C4-2B (cell line): Measurements from ENCODE around the gene TBC1D13.
A peak's percentile ranks its signal among the peaks of the same experiment; 100 is the strongest.

ENCODE experiments used
- H3K27ac ChIP-seq: fragments of 450-650 bp; 2 replicates; pipeline ENCODE4 v1.5.1; 2017
- CTCF ChIP-seq: fragments of 450-650 bp; conservative IDR thresholded peaks from 2 replicates; pipeline ENCODE4 v1.5.1; 2017; ENCODE audit warnings: mild to moderate bottlenecking
- ZFX ChIP-seq: fragments of 450-650 bp; IDR thresholded peaks from 2 replicates; pipeline ENCODE4 v1.6.1; 2017

TBC1D13 gene

DNA sequence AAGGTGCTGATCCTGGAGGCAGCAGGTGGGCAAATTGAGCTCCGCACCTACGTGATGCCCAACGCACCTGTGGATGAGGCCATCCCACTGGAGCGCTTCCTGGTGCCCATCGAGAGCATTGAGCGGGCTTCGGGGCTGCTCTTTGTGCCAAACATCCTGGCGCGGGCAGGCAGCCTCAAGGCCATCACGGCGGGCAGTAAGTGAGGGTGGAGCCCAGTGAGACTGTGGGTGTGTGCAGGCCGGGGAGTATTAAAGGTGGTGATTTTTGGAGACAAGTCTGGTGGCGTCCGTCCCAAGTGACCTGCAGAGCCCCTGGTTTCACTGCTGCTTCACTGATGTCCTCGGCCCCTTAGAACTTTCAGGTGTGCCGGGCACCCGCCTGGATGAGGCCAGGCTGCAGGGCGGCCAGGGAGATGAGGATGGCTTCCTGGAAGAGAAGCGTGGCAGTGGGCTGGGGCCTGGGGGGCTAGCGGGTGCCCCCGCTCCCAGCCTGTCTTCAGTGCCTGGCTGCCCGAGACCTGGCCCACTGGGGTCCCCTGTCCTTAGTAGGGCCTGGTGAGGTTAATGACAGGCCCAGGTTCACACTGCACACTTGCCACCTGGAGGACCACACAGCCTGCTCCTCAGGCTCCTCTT lies 35.5 kb downstream of the TBC1D13 start:
- no peak for TF ChIP-seq CTCF
- no peak for TF ChIP-seq ZFX
- H3K27ac ChIP-seq, result no peak overlapping the region

DNA sequence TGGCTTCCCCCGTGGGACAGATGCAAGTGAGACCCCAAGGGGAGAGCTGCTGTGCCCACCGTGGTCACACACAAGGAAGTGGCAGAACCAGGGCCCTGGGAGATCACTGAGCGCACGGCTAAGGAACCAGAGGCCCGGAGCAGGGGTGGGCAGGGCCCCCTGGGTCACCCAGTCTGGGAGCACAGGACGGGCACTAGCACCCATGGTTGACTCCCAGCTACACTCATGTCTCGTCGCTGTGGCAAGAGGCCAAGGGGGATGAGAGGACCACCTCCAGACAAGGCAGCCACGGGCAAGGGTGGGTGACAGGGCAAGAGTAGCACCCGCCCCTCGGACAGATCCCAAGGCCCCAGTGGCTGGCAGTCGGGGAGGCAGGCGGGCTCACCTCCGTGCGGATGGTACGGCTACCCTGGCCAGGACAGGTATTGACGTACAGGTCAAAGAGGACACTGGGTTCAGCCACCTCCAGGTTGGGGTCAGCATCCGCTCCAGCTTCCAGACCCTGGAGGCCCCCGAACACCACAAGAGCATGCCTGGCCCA lies 36.4 kb downstream of the TBC1D13 start:
- no peak overlapping the region for H3K27ac ChIP-seq
- no peak for TF ChIP-seq CTCF
- TF ChIP-seq ZFX, result no peak

- no peak overlapping the region for H3K27ac ChIP-seq
- TF ChIP-seq CTCF (no peak), ZFX (no peak)
Measured at GRCh38 chr9:128823903-128824406, 36.9 kb downstream of the TBC1D13 start.

DNA sequence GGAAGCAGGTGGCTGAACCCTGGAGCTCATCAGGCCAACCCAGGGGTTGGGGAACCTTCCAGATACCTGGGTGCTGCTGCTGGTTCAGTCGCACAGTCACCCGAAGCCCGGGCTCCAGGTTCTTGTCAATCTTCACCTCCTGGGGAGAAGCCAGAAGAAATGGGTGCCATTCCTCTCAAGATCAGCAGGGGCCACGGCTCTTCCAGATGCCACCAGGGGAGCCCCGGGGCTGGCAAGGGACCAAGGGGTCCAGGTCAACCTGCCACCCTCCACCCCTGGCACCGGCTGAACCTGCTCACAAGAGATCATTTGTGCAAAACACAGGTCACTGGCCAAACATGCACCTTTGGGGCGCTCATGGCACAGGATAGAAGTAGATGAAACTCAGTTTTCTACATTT lies 37.9 kb downstream of the TBC1D13 start:
- no peak overlapping the region for H3K27ac ChIP-seq
- TF ChIP-seq ZFX (no peak), CTCF (no peak)

GRCh38 chr9:128825923-128826700 lies 39.1 kb downstream of the TBC1D13 start:
- TF ChIP-seq ZFX, result no peak
- no peak; the same call in 1 of the 2 replicates for TF ChIP-seq CTCF
- no peak overlapping the region for H3K27ac ChIP-seq

GRCh38 chr9:128828267-128828666 lies 41.2 kb downstream of the TBC1D13 start:
- H3K27ac ChIP-seq, result peak overlapping the region; percentile 86
- TF ChIP-seq ZFX (no peak), CTCF (no peak; the same call in 1 of the 2 replicates)
